Ammon's horn (tissue), 1 donor: ENCODE measurements around the gene RADIL.
A peak's percentile ranks its signal among the peaks of the same experiment; 100 is the strongest.

Source experiments
- DNase-seq: peaks from one replicate; pipeline ENCODE4 v3.0.0-alpha.2; 2016; ENCODE audit warnings: low spot score

Gene RADIL

GRCh38 chr7:4754433-4755010 lies 129.0 kb downstream of the RADIL start:
- no peak for DNase-seq

GRCh38 chr7:4753598-4754432 lies 129.7 kb downstream of the RADIL start:
- peak; percentile 78 for DNase-seq

GRCh38 chr7:4751398-4751947 lies 132.0 kb downstream of the RADIL start:
- DNase-seq, result peak; percentile 78

GRCh38 chr7:4749798-4750197 lies 133.7 kb downstream of the RADIL start:
- no peak for DNase-seq

GRCh38 chr7:4749363-4749762 lies 134.2 kb downstream of the RADIL start:
- DNase-seq, result no peak
